Neural crest cell (in vitro differentiated cells): ENCODE results near the gene GH2. TPM values are rescaled to one million over a fixed set of nuclear protein-coding genes. Genes with fewer than 3 reads are reported as not detected.
"Not testable (repeated sequence)": the region's sequence is repeated elsewhere in the genome, so short reads cannot be mapped to it uniquely, and the experiment has no call there.

Experiments used
- DNase-seq: peaks from one replicate; pipeline ENCODE4 v3.0.0; 2021; ENCODE audit warnings: low read depth, mixed read lengths, low spot score
- H3K27ac Mint-ChIP-seq: one replicate; pipeline ENCODE4 v1.8.0; 2021; ENCODE audit warnings: mild to moderate bottlenecking, mixed read lengths; ENCODE audit not compliant: unreplicated experiment
- H3K27me3 Mint-ChIP-seq: 2 replicates; pipeline ENCODE4 v1.8.0; 2021; ENCODE audit warnings: low read depth, mild to moderate bottlenecking, mixed read lengths
- H3K36me3 Mint-ChIP-seq: 2 replicates; pipeline ENCODE4 v1.8.0; 2021; ENCODE audit warnings: low read depth, mild to moderate bottlenecking, mixed read lengths
- H3K4me1 Mint-ChIP-seq: 2 replicates; pipeline ENCODE4 v1.8.0; 2021; ENCODE audit warnings: mixed read lengths
- H3K4me3 Mint-ChIP-seq: one replicate; pipeline ENCODE4 v1.8.0; 2021; ENCODE audit warnings: mild to moderate bottlenecking, mixed read lengths
- H3K9me3 Mint-ChIP-seq: 2 replicates; pipeline ENCODE4 v1.8.0; 2021; ENCODE audit warnings: mixed read lengths
- total RNA-seq: library from RNA; stranded (reverse); gene quantifications from 2 replicates; pipeline ENCODE4 v1.2.1, GENCODE V29; 2021
- TF ChIP-seq, protein P1 (sequence below): fragments of 200-600 bp; sonication (generic); conservative IDR thresholded peaks from 2 replicates; pipeline ENCODE4 v1.5.0; 2021; ENCODE audit warnings: antibody characterized with exemption, mild to moderate bottlenecking

GH2 gene
- total RNA-seq, 1 donor from 2014 or later, result not detected

DNA sequence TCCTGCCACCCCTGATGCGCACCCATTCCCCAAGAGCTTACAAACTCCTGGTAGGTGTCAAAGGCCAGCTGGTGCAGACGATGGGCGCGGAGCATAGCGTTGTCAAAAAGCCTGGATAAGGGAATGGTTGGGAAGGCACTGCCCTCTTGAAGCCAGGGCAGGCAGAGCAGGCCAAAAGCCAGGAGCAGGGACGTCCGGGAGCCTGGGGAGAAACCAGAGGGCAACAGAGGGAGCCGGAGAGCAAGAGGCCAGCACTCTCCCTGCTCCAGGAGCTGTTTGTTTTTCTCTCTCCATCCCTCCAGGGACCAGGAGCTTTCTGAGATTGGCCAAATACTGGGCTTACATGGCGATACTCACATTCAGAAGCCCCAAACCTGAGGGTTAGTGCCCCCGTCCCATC, 36.6 kb upstream of the GH2 start:
- H3K9me3 Mint-ChIP-seq, result no peaks in the 10 kb centered on the region
- no peaks in the 10 kb centered on the region for H3K27me3 Mint-ChIP-seq
- H3K36me3 Mint-ChIP-seq, result no peaks in the 10 kb centered on the region
- TF ChIP-seq, protein P1, sequence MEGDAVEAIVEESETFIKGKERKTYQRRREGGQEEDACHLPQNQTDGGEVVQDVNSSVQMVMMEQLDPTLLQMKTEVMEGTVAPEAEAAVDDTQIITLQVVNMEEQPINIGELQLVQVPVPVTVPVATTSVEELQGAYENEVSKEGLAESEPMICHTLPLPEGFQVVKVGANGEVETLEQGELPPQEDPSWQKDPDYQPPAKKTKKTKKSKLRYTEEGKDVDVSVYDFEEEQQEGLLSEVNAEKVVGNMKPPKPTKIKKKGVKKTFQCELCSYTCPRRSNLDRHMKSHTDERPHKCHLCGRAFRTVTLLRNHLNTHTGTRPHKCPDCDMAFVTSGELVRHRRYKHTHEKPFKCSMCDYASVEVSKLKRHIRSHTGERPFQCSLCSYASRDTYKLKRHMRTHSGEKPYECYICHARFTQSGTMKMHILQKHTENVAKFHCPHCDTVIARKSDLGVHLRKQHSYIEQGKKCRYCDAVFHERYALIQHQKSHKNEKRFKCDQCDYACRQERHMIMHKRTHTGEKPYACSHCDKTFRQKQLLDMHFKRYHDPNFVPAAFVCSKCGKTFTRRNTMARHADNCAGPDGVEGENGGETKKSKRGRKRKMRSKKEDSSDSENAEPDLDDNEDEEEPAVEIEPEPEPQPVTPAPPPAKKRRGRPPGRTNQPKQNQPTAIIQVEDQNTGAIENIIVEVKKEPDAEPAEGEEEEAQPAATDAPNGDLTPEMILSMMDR, result no peak
- H3K4me3 Mint-ChIP-seq, result no peak overlapping the region
- no peak overlapping the region for H3K27ac Mint-ChIP-seq
- peaks cover 9% of the 10 kb centered on the region for H3K4me1 Mint-ChIP-seq
- DNase-seq, result no peak

DNA sequence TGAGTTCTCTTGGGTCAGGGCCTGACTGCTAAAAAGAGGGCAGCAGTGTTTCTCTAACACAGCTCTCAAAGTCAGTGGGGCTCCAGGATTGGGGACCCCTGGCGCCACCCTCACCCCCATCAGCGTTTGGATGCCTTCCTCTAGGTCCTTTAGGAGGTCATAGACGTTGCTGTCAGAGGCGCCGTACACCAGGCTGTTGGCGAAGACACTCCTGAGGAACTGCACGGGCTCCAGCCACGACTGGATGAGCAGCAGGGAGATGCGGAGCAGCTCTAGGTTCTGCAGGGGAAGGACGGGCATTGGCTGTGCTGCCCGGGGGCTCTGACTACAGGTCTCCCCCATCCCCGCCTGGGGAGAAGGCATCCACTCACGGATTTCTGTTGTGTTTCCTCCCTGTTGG, 35.9 kb upstream of the GH2 start:
- Mint-ChIP-seq H3K4me3 (no peak overlapping the region), H3K36me3 (no peaks in the 10 kb centered on the region), H3K27me3 (no peaks in the 10 kb centered on the region), H3K27ac (no peak overlapping the region), H3K4me1 (peaks cover 9% of the 10 kb centered on the region), H3K9me3 (no peaks in the 10 kb centered on the region)
- TF ChIP-seq, protein P1, result no peak
- DNase-seq, result no peak

DNA sequence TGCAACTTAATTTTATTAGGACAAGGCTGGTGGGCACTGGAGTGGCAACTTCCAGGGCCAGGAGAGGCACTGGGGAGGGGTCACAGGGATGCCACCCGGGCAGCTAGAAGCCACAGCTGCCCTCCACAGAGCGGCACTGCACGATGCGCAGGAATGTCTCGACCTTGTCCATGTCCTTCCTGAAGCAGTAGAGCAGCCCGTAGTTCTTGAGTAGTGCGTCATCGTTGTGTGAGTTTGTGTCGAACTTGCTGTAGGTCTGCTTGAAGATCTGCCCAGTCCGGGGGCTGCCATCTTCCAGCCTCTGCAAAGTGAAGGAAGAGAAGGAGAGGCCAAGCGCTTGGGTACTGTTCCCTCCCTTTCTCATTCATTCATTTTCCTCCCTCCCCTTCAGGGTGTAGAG, 35.5 kb upstream of the GH2 start:
- not testable (repeated sequence) for H3K4me1 Mint-ChIP-seq, H3K27ac Mint-ChIP-seq, H3K4me3 Mint-ChIP-seq, DNase-seq, H3K9me3 Mint-ChIP-seq, H3K27me3 Mint-ChIP-seq, H3K36me3 Mint-ChIP-seq

DNA sequence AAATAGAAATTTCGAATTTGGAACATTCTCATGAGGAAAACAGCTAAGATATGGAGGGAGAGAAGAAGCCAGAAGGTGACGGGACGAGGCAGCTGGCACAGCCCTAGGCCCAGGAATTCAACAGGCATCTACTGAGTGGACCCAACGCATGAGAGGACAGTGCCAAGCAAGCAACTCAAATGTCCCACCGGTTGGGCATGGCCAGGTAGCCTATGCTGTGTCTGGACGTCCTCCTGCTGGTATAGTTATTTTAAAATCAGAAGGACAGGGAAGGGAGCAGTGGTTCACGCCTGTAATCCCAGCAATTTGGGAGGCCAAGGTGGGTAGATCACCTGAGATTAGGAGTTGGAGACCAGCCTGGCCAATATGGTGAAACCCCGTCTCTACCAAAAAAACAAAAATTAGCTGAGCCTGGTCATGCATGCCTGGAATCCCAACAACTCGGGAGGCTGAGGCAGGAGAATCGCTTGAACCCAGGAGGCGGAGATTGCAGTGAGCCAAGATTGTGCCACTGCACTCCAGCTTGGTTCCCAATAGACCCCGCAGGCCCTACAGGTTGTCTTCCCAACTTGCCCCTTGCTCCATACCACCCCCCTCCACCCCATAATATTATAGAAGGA, 34.9 kb upstream of the GH2 start:
- Mint-ChIP-seq H3K27me3 (no peaks in the 10 kb centered on the region), H3K36me3 (no peaks in the 10 kb centered on the region), H3K4me3 (no peak overlapping the region), H3K27ac (no peak overlapping the region), H3K9me3 (no peaks in the 10 kb centered on the region), H3K4me1 (peaks cover 9% of the 10 kb centered on the region)
- no peak for DNase-seq
- TF ChIP-seq, protein P1, result no peak

DNA sequence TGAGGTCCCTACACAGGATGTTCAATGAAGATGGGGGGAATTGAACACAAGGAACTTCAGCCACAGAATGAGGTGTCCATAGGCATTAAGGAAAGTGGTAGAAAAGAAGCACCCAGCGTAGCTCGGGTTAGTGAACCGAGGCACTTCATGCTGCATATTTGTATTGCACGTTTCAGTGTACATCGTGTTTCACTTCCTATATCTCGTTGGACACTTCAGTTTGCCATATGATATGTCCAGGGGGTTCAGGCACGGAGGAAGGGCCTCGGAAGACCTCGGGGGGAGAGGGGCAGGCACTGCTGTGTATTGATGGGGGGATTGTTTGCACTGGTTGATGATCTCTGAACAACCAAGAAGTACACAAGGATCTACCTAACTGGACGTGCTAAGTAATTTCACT, 34.0 kb upstream of the GH2 start:
- H3K27me3 Mint-ChIP-seq, H3K27ac Mint-ChIP-seq, H3K36me3 Mint-ChIP-seq, H3K9me3 Mint-ChIP-seq, H3K4me1 Mint-ChIP-seq, DNase-seq, H3K4me3 Mint-ChIP-seq: not testable (repeated sequence)

DNA sequence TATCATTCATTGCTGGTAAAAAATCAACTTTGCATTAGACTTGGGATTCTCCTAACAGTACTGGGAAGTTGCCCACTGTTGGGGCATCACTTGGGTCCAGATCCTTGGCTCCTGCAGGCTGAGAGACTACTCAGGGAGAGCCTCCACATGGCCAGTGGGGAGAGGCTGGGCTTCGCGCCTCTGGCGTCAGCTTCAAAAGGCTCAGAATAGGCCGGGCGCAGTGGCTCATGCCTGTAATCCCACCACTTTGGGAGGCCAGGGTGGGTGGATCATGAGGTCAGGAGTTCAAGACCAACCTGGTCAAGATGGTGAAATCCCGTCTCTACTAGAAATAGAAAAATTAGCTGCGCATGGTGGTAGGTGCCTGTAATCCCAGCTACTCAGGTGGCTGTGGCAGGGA, 32.7 kb upstream of the GH2 start:
- H3K27me3 Mint-ChIP-seq, result peaks cover 10% of the 10 kb centered on the region
- DNase-seq, result no peak
- no peak overlapping the region for H3K27ac Mint-ChIP-seq
- H3K9me3 Mint-ChIP-seq, result no peaks in the 10 kb centered on the region
- H3K4me3 Mint-ChIP-seq, result no peak overlapping the region
- H3K36me3 Mint-ChIP-seq, result no peaks in the 10 kb centered on the region
- H3K4me1 Mint-ChIP-seq, result peaks cover 5% of the 10 kb centered on the region
- TF ChIP-seq, protein P1, result no peak
